ENCODE results near the gene SHC1. TPM values are rescaled to one million over a fixed set of nuclear protein-coding genes. Genes with fewer than 3 reads are reported as not detected.
"Not testable (repeated sequence)": the region's sequence is repeated elsewhere in the genome, so short reads cannot be mapped to it uniquely, and the experiment has no call there.

The SHC1 gene
- polyA plus RNA-seq, 3 donors, result 26.7 to 70.6 (median 31.5) TPM

DNA sequence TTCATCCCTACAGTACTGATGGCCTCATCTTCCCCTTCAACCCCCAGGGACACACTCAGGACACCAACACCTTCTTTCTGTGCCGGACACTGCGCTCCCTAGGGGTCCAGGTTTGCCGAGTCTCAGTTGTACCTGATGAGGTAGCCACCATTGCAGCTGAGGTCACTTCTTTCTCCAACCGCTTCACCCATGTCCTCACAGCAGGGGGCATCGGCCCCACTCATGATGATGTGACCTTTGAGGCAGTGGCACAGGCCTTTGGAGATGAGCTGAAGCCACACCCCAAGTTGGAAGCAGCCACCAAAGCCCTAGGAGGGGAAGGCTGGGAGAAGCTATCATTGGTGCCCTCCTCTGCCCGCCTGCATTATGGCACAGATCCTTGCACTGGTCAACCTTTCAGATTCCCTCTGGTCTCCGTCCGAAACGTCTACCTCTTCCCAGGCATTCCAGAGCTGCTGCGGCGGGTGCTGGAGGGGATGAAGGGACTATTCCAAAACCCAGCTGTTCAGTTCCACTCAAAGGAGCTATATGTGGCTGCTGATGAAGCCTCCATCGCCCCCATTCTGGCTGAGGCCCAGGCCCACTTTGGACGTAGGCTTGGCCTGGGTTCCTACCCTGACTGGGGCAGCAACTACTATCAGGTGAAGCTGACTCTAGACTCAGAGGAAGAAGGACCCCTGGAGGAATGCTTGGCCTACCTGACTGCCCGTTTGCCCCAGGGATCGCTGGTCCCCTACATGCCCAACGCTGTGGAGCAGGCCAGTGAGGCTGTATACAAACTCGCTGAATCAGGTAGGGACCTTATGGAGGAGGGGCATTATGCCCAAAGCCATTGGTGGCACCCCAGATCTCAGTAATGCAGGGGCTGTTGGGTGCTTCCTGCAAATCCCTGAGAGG, 17.8 kb upstream of the SHC1 start:
- Histone ChIP-seq H3K4me2 (replicated peaks; ENCODE audit: extremely low read depth, low read length, poor library complexity, severe bottlenecking) (no peak overlapping the region), H3K36me3 (replicated peaks in 1 of 2; ENCODE audit: control insufficient read depth in 1 of 2, insufficient read depth in 2 of 2, low read length in 2 of 2) (peaks cover 30 to 38% of the 10 kb centered on the region in 2 donors), H3K27ac (ENCODE audit: low read depth in 1 of 2, low read length in 2 of 2) (no peak overlapping the region), H3K4me3 (replicated peaks in 1 of 3; ENCODE audit: low read depth in 2 of 3, low read length in 3 of 3) (no peak overlapping the region), H3K9ac (ENCODE audit: insufficient read depth, low read length, poor library complexity, severe bottlenecking) (no peak overlapping the region), H3K4me1 (ENCODE audit: control insufficient read depth in 1 of 2, insufficient read depth in 2 of 2, low read length in 2 of 2) (peaks cover 13 to 20% of the 10 kb centered on the region in 2 donors), H3K79me2 (ENCODE audit: insufficient read depth, low read length) (peaks cover 54% of the 10 kb centered on the region), H4K20me1 (ENCODE audit: insufficient read depth, low read length) (peaks cover 37% of the 10 kb centered on the region), H3K27me3 (ENCODE audit: control insufficient read depth in 2 of 2, insufficient read depth in 2 of 2, low read length in 2 of 2) (no peaks in the 10 kb centered on the region), H2AFZ (ENCODE audit: insufficient read depth, low read depth, low read length, poor library complexity, severe bottlenecking) (no peak overlapping the region), H3K9me3 (replicated peaks in 1 of 2; ENCODE audit: control insufficient read depth in 1 of 2, insufficient read depth in 1 of 2, low read length in 2 of 2) (no peaks in the 10 kb centered on the region)
- no peak for DNase-seq
- no peak for TF ChIP-seq CTCF (IDR thresholded peaks at IDR 0.05)
- 97% methylated on average over 11 of the region's 17 CpGs for WGBS (ENCODE audit: insufficient coverage)
- H3K36me3 Mint-ChIP-seq, result peaks cover 31 to 49% of the 10 kb centered on the region in 2 donors
- H3K9me3 Mint-ChIP-seq, result peaks cover 0 to 2% (median 0%) of the 10 kb centered on the region in 7 donors
- no peak overlapping the region for H3K4me3 Mint-ChIP-seq
- H3K27me3 Mint-ChIP-seq (ENCODE audit: low read depth in 3 of 3), result no peaks in the 10 kb centered on the region
- intact Hi-C loops (cut with micrococcal nuclease), result no loop called here
- H3K4me1 Mint-ChIP-seq, result peaks cover 22% of the 10 kb centered on the region
- H3K27ac Mint-ChIP-seq, result peak overlapping the region in 3 of 7 donors; percentile 50 to 67 (median 66)

GRCh38 chr1:154987326-154987725, 16.8 kb upstream of the SHC1 start:
- H3K9me3 Mint-ChIP-seq, result peaks cover 0 to 2% (median 0%) of the 10 kb centered on the region in 7 donors
- Histone ChIP-seq H3K4me3 (replicated peaks in 1 of 3; ENCODE audit: low read depth in 2 of 3, low read length in 3 of 3) (no peak overlapping the region), H3K27ac (ENCODE audit: low read depth in 1 of 2, low read length in 2 of 2) (no peak overlapping the region), H3K27me3 (ENCODE audit: control insufficient read depth in 2 of 2, insufficient read depth in 2 of 2, low read length in 2 of 2) (no peaks in the 10 kb centered on the region), H4K20me1 (ENCODE audit: insufficient read depth, low read length) (peaks cover 37% of the 10 kb centered on the region), H3K9ac (ENCODE audit: insufficient read depth, low read length, poor library complexity, severe bottlenecking) (no peak overlapping the region), H3K36me3 (replicated peaks in 1 of 2; ENCODE audit: control insufficient read depth in 1 of 2, insufficient read depth in 2 of 2, low read length in 2 of 2) (peaks cover 30 to 38% of the 10 kb centered on the region in 2 donors), H3K79me2 (ENCODE audit: insufficient read depth, low read length) (peaks cover 56% of the 10 kb centered on the region), H3K4me2 (replicated peaks; ENCODE audit: extremely low read depth, low read length, poor library complexity, severe bottlenecking) (no peak overlapping the region), H3K4me1 (ENCODE audit: control insufficient read depth in 1 of 2, insufficient read depth in 2 of 2, low read length in 2 of 2) (peaks cover 18 to 26% of the 10 kb centered on the region in 2 donors), H3K9me3 (replicated peaks in 1 of 2; ENCODE audit: control insufficient read depth in 1 of 2, insufficient read depth in 1 of 2, low read length in 2 of 2) (no peaks in the 10 kb centered on the region), H2AFZ (ENCODE audit: insufficient read depth, low read depth, low read length, poor library complexity, severe bottlenecking) (no peak overlapping the region)
- intact Hi-C loops (cut with micrococcal nuclease), result no loop called here
- DNase-seq, result no peak
- peak overlapping the region in 3 of 7 donors; percentile 37 to 74 (median 50) for H3K27ac Mint-ChIP-seq
- peaks cover 28 to 46% of the 10 kb centered on the region in 2 donors for H3K36me3 Mint-ChIP-seq
- TF ChIP-seq CTCF (IDR thresholded peaks at IDR 0.05), result no peak
- H3K4me1 Mint-ChIP-seq, result peaks cover 17% of the 10 kb centered on the region
- 33% methylated on average over 4 of the region's 6 CpGs for WGBS (ENCODE audit: insufficient coverage)
- no peak overlapping the region for H3K4me3 Mint-ChIP-seq
- no peaks in the 10 kb centered on the region for H3K27me3 Mint-ChIP-seq (ENCODE audit: low read depth in 3 of 3)

DNA sequence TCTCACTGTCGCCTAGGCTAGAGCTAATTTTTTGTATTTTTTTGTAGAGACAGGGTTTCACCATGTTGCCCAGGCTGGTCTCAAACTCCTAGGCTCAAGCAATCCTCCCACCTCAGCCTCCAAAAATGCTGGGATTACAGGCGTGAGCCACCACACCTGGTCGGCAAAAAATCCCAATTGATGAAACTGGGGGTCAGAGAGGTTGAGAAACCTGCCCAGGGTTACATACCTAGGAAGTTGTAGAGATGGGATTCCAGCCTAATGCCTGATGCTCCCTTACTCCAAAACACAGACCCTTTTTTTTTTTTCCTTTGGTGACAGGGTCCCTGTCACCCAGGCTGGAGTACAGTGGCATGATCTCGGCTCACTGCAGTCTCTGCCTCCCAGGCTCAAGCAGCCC, 16.2 kb upstream of the SHC1 start:
- H3K9me3 ChIP-seq (replicated peaks in 1 of 2; ENCODE audit: control insufficient read depth in 1 of 2, insufficient read depth in 1 of 2, low read length in 2 of 2); H3K27me3 Mint-ChIP-seq (ENCODE audit: low read depth in 3 of 3); H3K4me3 Mint-ChIP-seq; H3K27me3 ChIP-seq (ENCODE audit: control insufficient read depth in 2 of 2, insufficient read depth in 2 of 2, low read length in 2 of 2); H3K27ac ChIP-seq (ENCODE audit: low read depth in 1 of 2, low read length in 2 of 2); intact Hi-C loops (cut with micrococcal nuclease); H3K9ac ChIP-seq (ENCODE audit: insufficient read depth, low read length, poor library complexity, severe bottlenecking); H3K4me2 ChIP-seq (replicated peaks; ENCODE audit: extremely low read depth, low read length, poor library complexity, severe bottlenecking); H2AFZ ChIP-seq (ENCODE audit: insufficient read depth, low read depth, low read length, poor library complexity, severe bottlenecking); H3K27ac Mint-ChIP-seq; H3K9me3 Mint-ChIP-seq; DNase-seq; H3K4me3 ChIP-seq (replicated peaks in 1 of 3; ENCODE audit: low read depth in 2 of 3, low read length in 3 of 3): not testable (repeated sequence)
- Histone ChIP-seq H3K79me2 (ENCODE audit: insufficient read depth, low read length) (peaks cover 56% of the 10 kb centered on the region), H4K20me1 (ENCODE audit: insufficient read depth, low read length) (peaks cover 37% of the 10 kb centered on the region), H3K4me1 (ENCODE audit: control insufficient read depth in 1 of 2, insufficient read depth in 2 of 2, low read length in 2 of 2) (peaks cover 19 to 27% of the 10 kb centered on the region in 2 donors), H3K36me3 (replicated peaks in 1 of 2; ENCODE audit: control insufficient read depth in 1 of 2, insufficient read depth in 2 of 2, low read length in 2 of 2) (peaks cover 30 to 38% of the 10 kb centered on the region in 2 donors)
- H3K4me1 Mint-ChIP-seq, result peaks cover 17% of the 10 kb centered on the region
- WGBS (ENCODE audit: insufficient coverage), result no CpG with 5 or more reads among the region's 4 CpGs
- H3K36me3 Mint-ChIP-seq, result peaks cover 28 to 43% of the 10 kb centered on the region in 2 donors

Measured in CD14-positive monocyte (primary cell).